MCF 10A (cell line): ENCODE results near the gene ARL8A. TPM values are rescaled to one million over a fixed set of nuclear protein-coding genes. Genes with fewer than 3 reads are reported as not detected.
A peak's percentile ranks its signal among the peaks of the same experiment; 100 is the strongest.
"Not testable (repeated sequence)": the region's sequence is repeated elsewhere in the genome, so short reads cannot be mapped to it uniquely, and the experiment has no call there.

ENCODE experiments used
- BruUV-seq: library from RNA; stranded (reverse); fragments of 400-500 nt; replicated peaks from 2 replicates; lab custom pipeline; 2021; lab: Mats Ljungman, UMichigan
- CTCF ChIA-PET: fragments of 300-600 bp; sonication (Branson Sonifier 250); formaldehyde crosslinking; extraction: SDS; loops from one replicate; lab custom pipeline; 2021; ENCODE audit warnings: antibody characterized with exemption, inconsistent platforms; lab: Yijun Ruan, JAX
- POLR2A ChIA-PET: fragments of 300-600, 350-650 bp; sonication (Branson Sonifier 250); formaldehyde crosslinking; extraction: SDS; loops from one replicate; lab custom pipeline; 2020; ENCODE audit warnings: antibody characterized with exemption, inconsistent platforms; lab: Yijun Ruan, JAX
- DNase-seq: peaks from one replicate; pipeline ENCODE4 v3.0.0-alpha.2; 2018; ENCODE audit not compliant: unreplicated experiment
- H3K27ac Mint-ChIP-seq: one replicate; pipeline ENCODE4 v1.8.0; 2022; ENCODE audit warnings: mild to moderate bottlenecking, low read depth, mixed read lengths; ENCODE audit not compliant: unreplicated experiment
- H3K27me3 Mint-ChIP-seq: one replicate; pipeline ENCODE4 v1.8.0; 2022; ENCODE audit warnings: mixed read lengths; ENCODE audit not compliant: insufficient read depth, unreplicated experiment
- H3K36me3 Mint-ChIP-seq: one replicate; pipeline ENCODE4 v1.8.0; 2022; ENCODE audit warnings: mild to moderate bottlenecking, moderate library complexity, mixed read lengths; ENCODE audit not compliant: insufficient read depth, unreplicated experiment
- H3K4me1 Mint-ChIP-seq: one replicate; pipeline ENCODE4 v1.8.0; 2022; ENCODE audit warnings: mixed read lengths; ENCODE audit not compliant: insufficient read depth, unreplicated experiment
- H3K4me3 Mint-ChIP-seq: one replicate; pipeline ENCODE4 v1.8.0; 2022; ENCODE audit warnings: mild to moderate bottlenecking, moderate library complexity, mixed read lengths; ENCODE audit not compliant: unreplicated experiment
- H3K9me3 Mint-ChIP-seq: one replicate; pipeline ENCODE4 v1.8.0; 2022; ENCODE audit warnings: mixed read lengths; ENCODE audit not compliant: unreplicated experiment
- intact Hi-C: fragments of 100-400 bp; cut with micrococcal nuclease; formaldehyde crosslinking; loops from 2 replicates; pipeline ENCODE4 v1.14.1; 2022
- total RNA-seq: library from RNA; stranded (reverse); gene quantifications from 2 replicates; pipeline ENCODE4 v1.2.3, GENCODE V29; 2022
- TF ChIP-seq, protein P1 (sequence below): fragments of 200-600 bp; IDR thresholded peaks from one replicate; pipeline ENCODE4 v1.8.0; 2022; ENCODE audit warnings: antibody characterized with exemption, mild to moderate bottlenecking; ENCODE audit not compliant: unreplicated experiment

ARL8A gene
- total RNA-seq, 1 experiment from 2014 or later = 94.8 TPM

DNA sequence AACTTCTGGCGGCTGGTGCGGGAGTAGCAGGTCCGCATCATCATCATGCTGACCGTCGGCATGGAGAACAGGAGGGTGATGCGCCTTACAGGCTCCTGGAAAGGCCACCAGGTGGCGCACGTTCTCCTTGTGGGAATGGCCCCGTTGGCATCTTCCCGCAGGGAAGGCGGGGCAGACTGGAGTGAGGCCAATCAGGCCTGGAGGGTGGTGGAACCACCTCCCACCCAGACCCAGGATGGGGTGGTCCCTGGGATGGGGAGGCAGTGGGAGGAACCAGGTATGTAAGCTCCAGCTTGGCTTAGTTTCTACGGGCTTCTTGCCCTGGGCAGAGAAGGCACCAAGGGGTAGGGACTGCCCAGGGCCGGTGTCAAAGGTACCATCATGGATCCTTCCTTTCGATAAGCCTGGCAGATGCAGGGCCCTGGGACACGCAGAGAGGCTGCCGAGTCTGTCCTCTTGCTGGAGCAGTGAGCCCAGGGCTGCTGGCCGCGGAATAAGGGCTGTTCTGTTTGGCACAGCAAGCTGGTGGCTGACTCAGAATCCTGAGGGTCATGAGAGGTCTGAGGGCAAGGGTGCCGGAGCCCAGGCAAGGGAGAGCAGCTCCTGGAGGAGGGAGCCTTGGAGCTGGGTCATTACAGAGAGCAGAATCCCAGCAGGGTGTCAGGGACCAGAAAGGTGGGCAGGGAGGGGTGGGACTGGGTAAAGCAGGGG is 40.4 kb upstream of the ARL8A start:
- H3K27me3 Mint-ChIP-seq = peaks cover 50% of the 10 kb centered on the region
- H3K4me1 Mint-ChIP-seq = peaks cover 13% of the 10 kb centered on the region
- POLR2A ChIA-PET = interaction anchor here (1.7 kb wide), 1 partner anchor 11 kb away, joined by 5 read pairs; no protein-coding TSS in a partner anchor
- intact Hi-C loops = loop anchor here (1.0 to 10.0 kb wide), 4 partner anchors 52 to 534 kb away; no protein-coding TSS in a partner anchor
- H3K27ac Mint-ChIP-seq = no peak overlapping the region
- TF ChIP-seq, protein P1, sequence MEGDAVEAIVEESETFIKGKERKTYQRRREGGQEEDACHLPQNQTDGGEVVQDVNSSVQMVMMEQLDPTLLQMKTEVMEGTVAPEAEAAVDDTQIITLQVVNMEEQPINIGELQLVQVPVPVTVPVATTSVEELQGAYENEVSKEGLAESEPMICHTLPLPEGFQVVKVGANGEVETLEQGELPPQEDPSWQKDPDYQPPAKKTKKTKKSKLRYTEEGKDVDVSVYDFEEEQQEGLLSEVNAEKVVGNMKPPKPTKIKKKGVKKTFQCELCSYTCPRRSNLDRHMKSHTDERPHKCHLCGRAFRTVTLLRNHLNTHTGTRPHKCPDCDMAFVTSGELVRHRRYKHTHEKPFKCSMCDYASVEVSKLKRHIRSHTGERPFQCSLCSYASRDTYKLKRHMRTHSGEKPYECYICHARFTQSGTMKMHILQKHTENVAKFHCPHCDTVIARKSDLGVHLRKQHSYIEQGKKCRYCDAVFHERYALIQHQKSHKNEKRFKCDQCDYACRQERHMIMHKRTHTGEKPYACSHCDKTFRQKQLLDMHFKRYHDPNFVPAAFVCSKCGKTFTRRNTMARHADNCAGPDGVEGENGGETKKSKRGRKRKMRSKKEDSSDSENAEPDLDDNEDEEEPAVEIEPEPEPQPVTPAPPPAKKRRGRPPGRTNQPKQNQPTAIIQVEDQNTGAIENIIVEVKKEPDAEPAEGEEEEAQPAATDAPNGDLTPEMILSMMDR = peak; percentile 100
- no peaks in the 10 kb centered on the region for H3K9me3 Mint-ChIP-seq
- DNase-seq = peak; percentile 96
- no peak overlapping the region for H3K4me3 Mint-ChIP-seq
- CTCF ChIA-PET = interaction anchor here (0.6 to 21.3 kb wide), 37 partner anchors 8 to 904 kb away, joined by 3 to 954 read pairs (median 5); partner anchors contain the start of gene LGR6
- H3K36me3 Mint-ChIP-seq = peaks cover 5% of the 10 kb centered on the region
- BruUV-seq = no TSS peak

DNA sequence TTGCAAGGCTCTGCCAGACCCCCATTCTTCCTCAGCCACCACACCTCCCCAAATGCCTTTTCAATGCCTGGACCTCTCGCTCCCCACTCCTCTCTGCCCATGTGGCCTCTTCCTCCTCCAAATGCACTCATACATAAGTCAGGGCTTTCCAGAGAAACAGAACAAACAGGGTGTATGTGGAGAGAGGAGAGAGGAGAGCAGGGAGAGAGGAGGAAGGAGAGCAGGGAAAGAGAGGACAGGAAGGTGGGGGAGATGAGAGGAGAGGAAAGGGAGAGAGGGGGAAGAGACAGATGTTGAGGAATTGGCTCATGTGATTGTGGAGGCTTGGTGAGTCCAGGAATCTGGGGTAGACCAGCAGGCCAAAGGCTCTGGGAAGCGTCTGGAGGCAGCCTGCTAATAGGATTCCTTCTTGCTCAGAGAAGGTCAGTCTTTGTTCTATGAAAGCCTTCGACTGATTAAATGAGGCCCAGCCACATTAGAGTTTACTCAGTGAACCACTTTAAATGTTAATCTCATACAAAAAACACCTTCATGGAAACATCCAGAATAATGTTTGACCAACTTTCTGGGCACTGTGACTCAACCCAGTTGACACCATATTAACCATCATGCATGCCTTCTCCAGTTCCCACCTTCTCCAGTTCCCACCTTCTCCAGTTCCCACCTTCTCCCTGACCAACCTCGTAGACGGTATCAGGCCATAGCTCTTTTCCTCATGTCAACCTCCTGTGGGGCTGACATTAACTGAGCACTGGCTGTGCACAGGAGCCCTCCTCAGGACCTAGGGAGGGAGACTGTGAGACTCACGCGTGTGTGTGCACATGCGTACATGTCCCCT is 37.7 kb upstream of the ARL8A start:
- POLR2A ChIA-PET = no interaction called here
- no peak overlapping the region for H3K27ac Mint-ChIP-seq

DNA sequence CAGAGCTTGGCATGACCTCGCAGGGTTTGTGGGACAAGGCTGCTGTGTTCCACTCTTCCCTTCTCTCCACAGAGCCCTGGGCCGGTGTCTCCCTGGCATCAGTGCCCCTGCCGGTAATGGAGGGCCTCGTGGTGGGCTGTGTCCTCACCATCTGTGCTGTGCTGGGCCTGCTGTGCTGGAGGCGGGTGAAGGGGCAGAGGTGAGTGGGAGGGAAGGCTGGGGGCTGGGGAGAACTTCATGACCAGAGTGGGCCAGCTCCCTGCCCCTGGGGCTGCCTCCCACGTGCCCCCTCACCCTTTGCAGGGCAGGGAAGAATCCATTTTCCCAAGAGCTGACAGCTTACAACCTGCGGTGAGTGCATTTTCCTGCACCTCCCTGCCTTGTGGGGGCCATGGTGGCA is 37.0 kb upstream of the ARL8A start:
- CTCF ChIA-PET = interaction anchor here (0.6 to 4.7 kb wide), 6 partner anchors 11 to 538 kb away, joined by 3 to 33 read pairs (median 4); partner anchors contain the start of gene LGR6

More for the DNA sequence above, 37.7 kb upstream of the ARL8A start:
- H3K4me1 Mint-ChIP-seq = peaks cover 13% of the 10 kb centered on the region
- intact Hi-C loops = loop anchor here (10.0 kb wide), 1 partner anchor 263 kb away; no protein-coding TSS in a partner anchor
- CTCF ChIA-PET = interaction anchor here (0.6 to 21.3 kb wide), 10 partner anchors 10 to 535 kb away, joined by 3 to 954 read pairs (median 7); partner anchors contain the start of gene LGR6
- DNase-seq = no peak
- TF ChIP-seq, protein P1 = no peak
- H3K36me3 Mint-ChIP-seq = peaks cover 5% of the 10 kb centered on the region
- BruUV-seq = no TSS peak
- peaks cover 59% of the 10 kb centered on the region for H3K27me3 Mint-ChIP-seq
- no peak overlapping the region for H3K4me3 Mint-ChIP-seq
- H3K9me3 Mint-ChIP-seq = no peaks in the 10 kb centered on the region

DNA sequence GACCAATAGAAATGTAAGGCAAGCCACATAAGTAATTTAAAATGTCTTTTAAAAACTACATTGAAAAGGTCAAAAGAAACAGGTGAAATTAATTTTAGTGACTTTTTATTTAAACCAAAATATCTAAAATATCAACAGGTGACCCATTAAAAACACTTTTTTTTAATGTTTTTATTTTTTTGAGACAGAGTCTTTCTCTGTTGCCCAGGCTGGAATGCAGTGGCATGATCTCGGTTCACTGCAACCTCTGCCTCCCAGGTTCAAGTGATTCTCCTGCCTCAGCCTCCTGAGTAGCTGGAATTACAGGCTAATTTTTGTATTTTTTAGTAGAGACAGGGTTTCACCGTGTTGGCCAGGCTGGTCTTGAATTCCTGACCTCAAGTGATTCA is 36.2 kb upstream of the ARL8A start:
- ChIA-PET CTCF (interaction anchor here (0.7 to 4.7 kb wide), 10 partner anchors 12 to 539 kb away, joined by 3 to 33 read pairs (median 5); partner anchors contain the start of gene LGR6), POLR2A (interaction anchor here (0.7 kb wide), 1 partner anchor 416 kb away, joined by 3 read pairs; no protein-coding TSS in a partner anchor)
- intact Hi-C loops = loop anchor here (10.0 kb wide), 1 partner anchor 264 kb away; no protein-coding TSS in a partner anchor
- H3K4me1 Mint-ChIP-seq = peaks cover 13% of the 10 kb centered on the region
- peaks cover 44% of the 10 kb centered on the region for H3K27me3 Mint-ChIP-seq
- not testable (repeated sequence) for DNase-seq, BruUV-seq, H3K9me3 Mint-ChIP-seq, H3K27ac Mint-ChIP-seq, H3K4me3 Mint-ChIP-seq, H3K36me3 Mint-ChIP-seq

More for the DNA sequence above, 37.0 kb upstream of the ARL8A start:
- POLR2A ChIA-PET = no interaction called here
- DNase-seq = no peak
- intact Hi-C loops = loop anchor here (10.0 kb wide), 1 partner anchor 263 kb away; no protein-coding TSS in a partner anchor
- Mint-ChIP-seq H3K4me1 (peaks cover 13% of the 10 kb centered on the region), H3K4me3 (no peak overlapping the region), H3K27ac (no peak overlapping the region), H3K27me3 (peaks cover 52% of the 10 kb centered on the region), H3K9me3 (no peaks in the 10 kb centered on the region), H3K36me3 (peaks cover 4% of the 10 kb centered on the region)
- no TSS peak for BruUV-seq
- TF ChIP-seq, protein P1 = no peak
